Vagina (tissue), 2 donors: ENCODE data around the gene ZNF287.

Experiments
- POLR2A ChIP-seq, 2 donors: fragments of 450-650 bp; IDR thresholded peaks; one replicate each; pipeline ENCODE4 v1.6.1; 2017; ENCODE audit warnings: antibody characterized with exemption in 2 of 2, mild to moderate bottlenecking in 2 of 2, moderate library complexity in 2 of 2
- POLR2AphosphoS5 ChIP-seq, 2 donors: sonication (generic); formaldehyde crosslinking; IDR thresholded peaks; one replicate each; pipeline ENCODE4 v1.9.0; 2017; ENCODE audit warnings: antibody characterized with exemption in 2 of 2, mild to moderate bottlenecking in 2 of 2, low read depth in 1 of 2; ENCODE audit not compliant: insufficient read depth in 1 of 2
- TF ChIP-seq, protein P1 (sequence below), 3 experiments: fragments of 450-650 bp in 2 of 3; fragments of 200-600 bp in 1 of 3; sonication (generic) in 1 of 3; IDR thresholded peaks; one replicate each; pipeline ENCODE4 v1.5.1; 2017 to 2019; ENCODE audit warnings: antibody characterized with exemption in 3 of 3, mild to moderate bottlenecking in 2 of 3, moderate library complexity in 2 of 3

DNA sequence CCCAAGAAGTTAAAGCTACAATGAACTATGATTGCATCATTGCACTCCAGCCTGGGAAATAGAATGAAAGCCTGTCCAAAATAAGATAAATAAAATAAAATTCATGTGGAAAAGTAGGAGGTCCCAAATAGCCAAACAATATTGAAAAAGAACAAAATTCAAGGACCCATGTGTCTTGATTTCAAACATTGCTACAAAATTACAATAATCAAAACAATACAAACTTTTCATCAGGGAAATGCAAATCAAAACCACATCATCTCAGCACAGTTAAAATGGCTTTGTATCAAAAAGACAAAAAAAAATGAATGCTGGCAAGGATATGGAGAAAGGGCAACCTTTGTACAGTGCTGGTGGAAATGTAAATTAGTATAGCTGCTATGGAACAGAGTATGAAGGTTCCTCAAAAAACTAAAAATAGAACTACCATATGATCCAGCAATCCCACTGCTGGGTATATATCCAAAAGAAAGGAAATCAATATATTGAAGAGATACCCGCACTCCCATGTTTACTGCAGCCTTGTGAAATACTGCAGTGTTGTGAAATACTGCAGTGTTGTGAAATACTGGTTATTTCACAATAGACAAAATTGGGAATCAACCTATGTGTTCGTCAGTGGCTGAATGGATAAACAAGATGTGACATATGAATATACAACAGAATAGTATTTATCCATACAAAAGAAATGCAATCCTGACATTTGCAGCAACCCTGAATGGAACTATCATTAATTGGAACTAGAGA is 24.5 kb upstream of the ZNF287 start:
- TF ChIP-seq, protein P1, sequence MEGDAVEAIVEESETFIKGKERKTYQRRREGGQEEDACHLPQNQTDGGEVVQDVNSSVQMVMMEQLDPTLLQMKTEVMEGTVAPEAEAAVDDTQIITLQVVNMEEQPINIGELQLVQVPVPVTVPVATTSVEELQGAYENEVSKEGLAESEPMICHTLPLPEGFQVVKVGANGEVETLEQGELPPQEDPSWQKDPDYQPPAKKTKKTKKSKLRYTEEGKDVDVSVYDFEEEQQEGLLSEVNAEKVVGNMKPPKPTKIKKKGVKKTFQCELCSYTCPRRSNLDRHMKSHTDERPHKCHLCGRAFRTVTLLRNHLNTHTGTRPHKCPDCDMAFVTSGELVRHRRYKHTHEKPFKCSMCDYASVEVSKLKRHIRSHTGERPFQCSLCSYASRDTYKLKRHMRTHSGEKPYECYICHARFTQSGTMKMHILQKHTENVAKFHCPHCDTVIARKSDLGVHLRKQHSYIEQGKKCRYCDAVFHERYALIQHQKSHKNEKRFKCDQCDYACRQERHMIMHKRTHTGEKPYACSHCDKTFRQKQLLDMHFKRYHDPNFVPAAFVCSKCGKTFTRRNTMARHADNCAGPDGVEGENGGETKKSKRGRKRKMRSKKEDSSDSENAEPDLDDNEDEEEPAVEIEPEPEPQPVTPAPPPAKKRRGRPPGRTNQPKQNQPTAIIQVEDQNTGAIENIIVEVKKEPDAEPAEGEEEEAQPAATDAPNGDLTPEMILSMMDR (IDR thresholded peaks at IDR 0.05), result no peak
- no peak for TF ChIP-seq POLR2A (IDR thresholded peaks at IDR 0.05)
- TF ChIP-seq POLR2AphosphoS5 (IDR thresholded peaks at IDR 0.05; ENCODE audit: insufficient read depth in 1 of 2, low read depth in 1 of 2), result peak in 1 of 2 donors; percentile 83
